T47D (cell line): ENCODE data around the gene CBX8.
"Not testable (repeated sequence)": the region's sequence is repeated elsewhere in the genome, so short reads cannot be mapped to it uniquely, and the experiment has no call there.

ENCODE experiments used
- DNase-seq, 2 experiments: peaks; one replicate each; pipeline versions ENCODE4 v3.0.0 to v3.0.0-alpha.2; 2011 to 2012; ENCODE audit warnings: low read depth in 1 of 2, low spot score in 1 of 2
- JUND ChIP-seq: IDR thresholded peaks from 2 replicates; pipeline ENCODE4 v1.6.1; 2012; ENCODE audit warnings: low read depth
- in situ Hi-C: cut with HindIII; loops from 2 replicates; pipeline ENCODE4 v1.10.0; 2016; ENCODE audit warnings: low sequenced_read_pairs, low pct_unique_long_range_greater_than_20kb

Gene CBX8

DNA sequence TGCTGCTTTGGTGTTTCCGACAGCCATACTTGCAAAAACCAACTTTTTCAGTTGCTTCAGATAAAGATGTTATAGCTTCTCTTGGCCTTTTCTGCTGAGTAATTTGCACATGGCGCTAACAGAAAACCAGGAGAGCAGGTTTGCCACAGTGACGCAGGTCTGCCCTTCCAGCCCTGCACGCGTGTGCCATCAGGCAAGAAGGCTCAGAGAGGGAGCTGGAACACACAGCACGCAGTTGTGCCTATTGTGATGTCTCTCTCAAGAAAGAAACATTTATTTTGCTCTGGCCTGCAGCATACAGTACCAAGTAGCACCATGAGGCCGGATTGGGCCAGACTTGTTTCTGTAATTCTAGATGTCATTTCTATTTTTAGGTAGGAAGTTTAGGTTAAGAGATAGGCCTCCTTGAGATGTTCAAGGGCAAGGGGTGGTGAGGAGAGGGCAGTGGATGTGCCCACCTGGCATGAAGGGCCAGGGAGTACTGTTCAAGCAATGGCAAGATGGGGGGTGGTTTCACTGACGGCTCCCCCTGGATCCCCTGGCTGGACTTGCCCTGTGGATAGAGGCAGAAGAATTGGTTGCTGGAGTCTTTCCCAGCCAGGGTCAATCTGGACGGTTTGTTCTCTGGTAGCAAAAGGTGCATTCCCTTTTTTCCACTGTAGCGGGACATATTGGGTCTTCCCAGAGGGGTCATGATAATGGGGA, 17.1 kb downstream of the CBX8 start:
- TF ChIP-seq JUND = no peak
- peak; percentile 59 to 64 for DNase-seq
- in situ Hi-C loops = no loop called here

DNA sequence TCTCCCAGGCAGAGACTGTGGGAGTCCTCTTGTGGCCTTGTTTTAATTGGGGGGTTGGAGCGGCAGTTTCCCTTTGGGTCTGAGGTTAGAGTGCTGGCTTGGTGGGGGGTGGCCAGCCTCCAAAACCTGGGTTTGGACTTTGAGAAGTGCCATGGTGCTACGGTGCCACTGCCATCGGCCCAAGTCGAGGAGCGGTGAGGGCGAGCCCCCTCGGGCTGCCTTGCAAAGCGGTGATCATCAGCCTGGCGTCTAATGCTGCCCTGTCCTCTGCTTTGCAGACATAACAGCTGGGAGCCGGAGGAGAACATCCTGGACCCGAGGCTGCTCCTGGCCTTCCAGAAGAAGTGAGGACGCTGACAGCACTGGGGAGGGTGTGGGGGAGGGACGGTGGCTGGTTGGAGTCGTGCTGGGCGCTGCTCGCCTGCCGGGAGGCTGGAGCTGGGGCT, 17.8 kb downstream of the CBX8 start:
- in situ Hi-C loops = no loop called here
- TF ChIP-seq JUND = no peak
- peak in 1 of 2 experiments; percentile 53 for DNase-seq

- in situ Hi-C loops = no loop called here
- no peak for TF ChIP-seq JUND
- peak; percentile 42 to 54 for DNase-seq
Measured at GRCh38 chr17:79778504-79779083, 18.3 kb downstream of the CBX8 start.

DNA sequence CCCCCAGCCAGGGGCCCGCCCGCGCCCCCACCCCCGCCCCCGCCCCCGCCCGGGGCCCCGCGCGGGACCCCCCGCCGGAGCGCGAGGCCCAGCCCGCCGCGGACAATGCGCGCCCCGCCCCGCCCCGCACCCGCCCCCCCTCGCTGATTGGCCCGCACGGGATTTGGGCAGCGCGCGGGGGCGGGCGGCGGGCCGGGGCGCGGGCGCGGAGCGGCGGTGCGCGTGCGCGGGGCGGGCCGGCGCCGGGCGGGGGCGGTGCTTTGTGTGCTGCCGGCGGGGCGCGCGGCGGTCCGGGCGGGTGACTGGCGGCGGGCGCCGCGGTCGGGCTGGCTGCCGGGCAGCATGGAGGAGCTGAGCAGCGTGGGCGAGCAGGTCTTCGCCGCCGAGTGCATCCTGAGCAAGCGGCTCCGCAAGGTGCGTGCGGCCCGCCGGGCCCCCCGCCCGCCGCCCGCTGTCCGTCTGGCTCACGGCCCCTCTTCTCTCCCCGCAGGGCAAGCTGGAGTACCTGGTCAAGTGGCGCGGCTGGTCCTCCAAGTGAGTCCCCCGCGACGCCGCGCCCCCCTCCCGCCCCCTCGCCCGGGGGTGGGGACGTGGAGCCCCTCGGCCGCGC, 18.9 kb downstream of the CBX8 start, which contains the start of gene CBX2:
Gene CBX2, plus strand, starts transcription at position 255 of the 610 bp plus-strand sequence. Its CDS starts 88 bp downstream, at position 343.
- in situ Hi-C loops = no loop called here
- peak; percentile 88 to 96 for DNase-seq
- no peak for TF ChIP-seq JUND

DNA sequence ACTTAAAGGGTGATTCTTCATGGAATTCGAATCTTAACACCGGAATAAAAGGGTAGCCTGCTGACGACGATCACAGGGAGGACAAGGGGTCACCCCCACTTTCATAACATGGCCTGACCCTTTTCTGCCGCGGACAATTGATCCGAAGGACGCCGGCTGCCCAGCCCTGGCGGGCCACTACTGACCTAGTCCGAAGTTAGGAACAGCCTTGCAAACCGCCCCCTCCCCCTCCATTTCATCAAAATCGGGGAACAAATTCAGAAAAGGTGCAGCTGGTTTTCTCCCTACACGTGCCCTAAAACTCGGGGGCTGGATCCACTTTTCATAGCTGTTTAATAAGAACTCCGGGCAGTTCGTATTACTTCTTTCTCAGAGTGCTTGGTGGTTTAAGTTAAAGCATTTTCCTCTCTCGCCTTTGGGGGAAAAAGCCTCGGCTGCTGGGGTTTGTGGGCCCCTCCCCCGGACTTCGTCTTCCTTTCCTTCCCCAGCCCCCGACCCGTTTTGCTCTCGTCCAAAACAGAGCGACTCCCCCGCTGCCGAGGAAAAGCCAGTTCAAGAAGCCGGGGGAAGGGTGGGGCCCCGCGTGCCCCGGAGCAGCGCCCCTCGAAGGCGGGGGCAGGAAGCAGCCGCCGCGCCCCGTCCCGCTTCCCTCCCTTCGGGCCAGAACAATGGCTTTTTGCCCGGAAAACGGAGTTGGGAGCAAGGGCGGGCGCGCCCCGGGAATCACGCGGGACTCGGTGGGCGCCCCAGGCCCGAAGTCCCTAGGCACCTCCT, 19.6 kb downstream of the CBX8 start:
- peak; percentile 66 to 73 for DNase-seq
- no peak for TF ChIP-seq JUND
- in situ Hi-C loops = no loop called here

- DNase-seq = peak in 1 of 2 experiments; percentile 29
- in situ Hi-C loops = no loop called here
Measured at GRCh38 chr17:79776376-79777119, 20.3 kb downstream of the CBX8 start.

GRCh38 chr17:79775632-79776031, 21.2 kb downstream of the CBX8 start:
- no peak for DNase-seq
- in situ Hi-C loops = no loop called here
- no peak for TF ChIP-seq JUND

More at GRCh38 chr17:79776376-79777119, 20.3 kb downstream of the CBX8 start:
- TF ChIP-seq JUND = no peak

- no peak for TF ChIP-seq JUND
- DNase-seq = no peak
- in situ Hi-C loops = no loop called here
Measured at GRCh38 chr17:79774561-79774975, 22.3 kb downstream of the CBX8 start.

DNA sequence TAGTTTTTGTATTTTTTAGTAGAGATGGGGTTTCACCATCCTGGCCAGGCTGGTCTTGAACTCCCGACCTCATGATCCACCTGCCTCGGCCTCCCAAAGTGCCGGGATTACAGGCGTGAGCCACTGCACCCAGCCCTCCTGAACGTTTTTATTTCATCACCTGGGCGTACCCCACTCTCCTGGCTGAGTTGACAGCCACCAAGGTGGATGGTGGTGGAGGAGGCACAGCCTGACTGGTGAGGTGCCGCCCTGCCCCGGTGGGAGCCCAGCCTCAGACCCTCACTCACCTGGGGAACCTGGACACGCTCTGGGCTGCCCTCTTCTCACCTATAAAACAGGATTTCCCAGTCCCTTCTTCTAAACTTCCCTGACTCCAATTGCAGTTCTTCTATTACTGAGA, 24.2 kb downstream of the CBX8 start:
- in situ Hi-C loops, DNase-seq: not testable (repeated sequence)

DNA sequence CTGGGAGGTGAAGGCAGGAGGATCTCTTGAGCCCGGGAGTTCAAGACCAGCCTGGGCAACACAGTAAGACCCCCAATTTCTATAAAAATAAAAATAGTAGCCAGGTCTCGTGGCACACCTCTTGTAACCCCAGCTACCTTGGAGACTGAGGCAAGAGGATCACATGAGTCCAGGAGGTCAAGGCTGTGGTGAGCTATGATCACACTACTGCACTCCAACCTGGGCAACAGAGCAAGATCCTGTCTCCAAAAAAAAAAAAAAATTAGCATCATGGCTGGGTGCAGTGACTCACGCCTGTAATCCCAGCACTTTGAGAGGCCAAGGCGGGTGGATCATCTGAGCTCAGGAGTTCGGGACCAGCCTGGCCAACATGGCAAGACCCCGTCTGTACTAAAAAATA, 25.6 kb downstream of the CBX8 start:
- no peak for DNase-seq
- in situ Hi-C loops = no loop called here
- no peak for TF ChIP-seq JUND

GRCh38 chr17:79769570-79770506, 27.0 kb downstream of the CBX8 start:
- TF ChIP-seq JUND = no peak
- DNase-seq = peak; percentile 74 to 85
- in situ Hi-C loops = no loop called here
